ENCODE results near the gene MMAB.

The MMAB gene

DNA sequence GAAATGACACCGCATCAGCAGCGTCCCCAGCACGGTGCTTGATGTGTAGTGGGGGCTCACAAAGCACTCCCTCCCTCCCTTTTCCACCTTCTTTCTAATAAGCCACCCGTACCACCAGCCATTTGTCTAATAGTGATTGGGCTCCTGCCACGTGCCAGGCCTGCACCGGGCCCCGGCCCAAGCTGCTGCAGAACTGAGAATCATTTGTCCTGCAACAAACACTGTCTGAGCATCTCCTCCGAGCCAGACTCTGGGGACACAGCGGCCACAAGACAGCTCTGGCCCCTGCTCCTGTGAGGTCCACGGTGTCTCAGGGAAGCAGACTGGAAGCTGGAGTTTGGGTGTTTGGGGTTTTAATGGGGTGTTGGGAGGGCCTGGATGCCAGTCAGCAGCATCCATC lies 44.2 kb upstream of the MMAB start:
- no peaks in the 10 kb centered on the region for H3K36me3 ChIP-seq
- no peak for DNase-seq

DNA sequence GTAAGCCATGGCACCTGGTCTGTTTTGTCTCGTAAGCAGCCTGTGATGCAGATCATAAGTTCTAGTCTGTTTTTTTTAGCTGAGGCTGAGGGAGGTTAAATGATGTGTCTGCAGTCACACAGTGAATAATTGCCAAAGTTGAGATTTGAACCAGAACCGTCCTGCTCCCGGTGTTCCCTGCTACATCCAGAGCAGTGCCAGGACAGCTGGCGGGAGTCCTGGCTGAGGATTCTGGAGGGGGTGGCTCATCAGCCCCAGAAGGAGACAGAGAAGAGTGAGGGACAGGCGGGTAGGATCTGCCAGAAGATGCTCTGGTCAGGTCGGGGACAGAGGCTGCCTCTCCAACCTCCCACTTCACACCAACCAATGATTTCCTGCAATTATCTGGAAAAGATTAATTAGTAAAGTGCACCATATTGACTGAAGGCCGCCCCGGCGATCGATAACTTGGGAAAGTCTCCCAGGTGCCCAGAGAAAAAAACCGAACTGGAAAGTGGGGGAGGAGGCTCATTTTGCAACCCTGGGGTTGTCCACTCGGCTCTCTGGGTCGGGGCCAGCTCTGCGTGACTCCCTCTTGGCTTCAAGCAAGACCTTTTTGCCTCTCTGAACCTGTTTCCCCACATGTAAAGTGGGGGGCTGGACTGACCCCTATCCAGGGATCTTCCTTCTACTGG lies 42.4 kb upstream of the MMAB start:
- no peak overlapping the region for H3K4me3 ChIP-seq (ENCODE audit: low read depth, low read length)
- no peaks in the 10 kb centered on the region for H3K9me3 ChIP-seq
- TF ChIP-seq, protein P1, sequence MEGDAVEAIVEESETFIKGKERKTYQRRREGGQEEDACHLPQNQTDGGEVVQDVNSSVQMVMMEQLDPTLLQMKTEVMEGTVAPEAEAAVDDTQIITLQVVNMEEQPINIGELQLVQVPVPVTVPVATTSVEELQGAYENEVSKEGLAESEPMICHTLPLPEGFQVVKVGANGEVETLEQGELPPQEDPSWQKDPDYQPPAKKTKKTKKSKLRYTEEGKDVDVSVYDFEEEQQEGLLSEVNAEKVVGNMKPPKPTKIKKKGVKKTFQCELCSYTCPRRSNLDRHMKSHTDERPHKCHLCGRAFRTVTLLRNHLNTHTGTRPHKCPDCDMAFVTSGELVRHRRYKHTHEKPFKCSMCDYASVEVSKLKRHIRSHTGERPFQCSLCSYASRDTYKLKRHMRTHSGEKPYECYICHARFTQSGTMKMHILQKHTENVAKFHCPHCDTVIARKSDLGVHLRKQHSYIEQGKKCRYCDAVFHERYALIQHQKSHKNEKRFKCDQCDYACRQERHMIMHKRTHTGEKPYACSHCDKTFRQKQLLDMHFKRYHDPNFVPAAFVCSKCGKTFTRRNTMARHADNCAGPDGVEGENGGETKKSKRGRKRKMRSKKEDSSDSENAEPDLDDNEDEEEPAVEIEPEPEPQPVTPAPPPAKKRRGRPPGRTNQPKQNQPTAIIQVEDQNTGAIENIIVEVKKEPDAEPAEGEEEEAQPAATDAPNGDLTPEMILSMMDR (IDR thresholded peaks at IDR 0.05; ENCODE audit: low read depth, low read length) = no peak
- no peaks in the 10 kb centered on the region for H3K27me3 ChIP-seq
- H3K36me3 ChIP-seq = no peaks in the 10 kb centered on the region
- H3K4me1 ChIP-seq = peaks cover 40% of the 10 kb centered on the region
- DNase-seq = no peak

More for the DNA sequence above, 44.2 kb upstream of the MMAB start:
- H3K4me3 ChIP-seq (ENCODE audit: low read depth, low read length) = no peak overlapping the region
- TF ChIP-seq, protein P1 (IDR thresholded peaks at IDR 0.05; ENCODE audit: low read depth, low read length) = no peak
- H3K27me3 ChIP-seq = no peaks in the 10 kb centered on the region
- H3K9me3 ChIP-seq = no peaks in the 10 kb centered on the region
- peaks cover 49% of the 10 kb centered on the region for H3K4me1 ChIP-seq

GRCh38 chr12:109613649-109614455 lies 40.5 kb upstream of the MMAB start:
- no peaks in the 10 kb centered on the region for H3K27me3 ChIP-seq
- TF ChIP-seq, protein P1 (IDR thresholded peaks at IDR 0.05; ENCODE audit: low read depth, low read length) = no peak
- DNase-seq = no peak
- H3K4me1 ChIP-seq = peaks cover 43% of the 10 kb centered on the region
- no peaks in the 10 kb centered on the region for H3K36me3 ChIP-seq
- no peak overlapping the region for H3K4me3 ChIP-seq (ENCODE audit: low read depth, low read length)
- H3K9me3 ChIP-seq = no peaks in the 10 kb centered on the region

DNA sequence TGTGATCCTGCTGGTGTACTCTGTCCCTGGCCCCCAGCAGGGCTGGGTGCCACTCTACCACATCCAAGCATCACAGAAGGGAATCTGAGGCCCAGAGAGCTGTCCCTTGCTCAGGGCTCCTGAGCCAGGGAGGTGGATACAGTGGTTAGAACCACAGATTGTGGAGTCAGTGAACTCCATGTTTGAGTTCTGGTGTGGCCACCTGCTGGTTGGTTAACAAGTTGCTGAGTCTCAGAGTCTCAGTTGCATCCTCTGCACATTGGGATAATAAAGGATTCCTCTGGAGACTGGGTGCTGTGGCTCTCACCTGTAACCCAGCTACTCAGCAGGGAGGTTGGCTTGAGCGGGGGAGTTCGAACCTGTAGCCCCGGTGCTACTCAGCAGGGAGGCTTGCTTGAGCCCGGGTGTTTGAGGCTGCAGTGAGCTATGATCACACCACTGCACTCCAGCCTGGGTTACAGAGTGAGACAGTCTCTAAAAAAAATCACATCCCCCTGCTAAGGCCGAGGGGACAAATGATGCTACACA lies 39.7 kb upstream of the MMAB start:
- Histone ChIP-seq H3K9me3 (no peaks in the 10 kb centered on the region), H3K36me3 (no peaks in the 10 kb centered on the region), H3K4me1 (peaks cover 41% of the 10 kb centered on the region), H3K27me3 (no peaks in the 10 kb centered on the region), H3K4me3 (ENCODE audit: low read depth, low read length) (no peak overlapping the region)
- DNase-seq = no peak
- TF ChIP-seq, protein P1 (IDR thresholded peaks at IDR 0.05; ENCODE audit: low read depth, low read length) = peak; percentile 56

- Histone ChIP-seq H3K27me3 (no peaks in the 10 kb centered on the region), H3K4me1 (peaks cover 38% of the 10 kb centered on the region)
Observed at GRCh38 chr12:109612003-109612402, 38.7 kb upstream of the MMAB start.

More at GRCh38 chr12:109612003-109612402, 38.7 kb upstream of the MMAB start:
- Histone ChIP-seq H3K9me3 (no peaks in the 10 kb centered on the region), H3K4me3 (ENCODE audit: low read depth, low read length) (no peak overlapping the region), H3K36me3 (no peaks in the 10 kb centered on the region)
- no peak for DNase-seq
- TF ChIP-seq, protein P1 (IDR thresholded peaks at IDR 0.05; ENCODE audit: low read depth, low read length) = no peak

Data from BE2C (cell line).